Skin epidermis (tissue), 12 donors: ENCODE measurements around the gene LRG1.
"Not testable (repeated sequence)": the region's sequence is repeated elsewhere in the genome, so short reads cannot be mapped to it uniquely, and the experiment has no call there.

ENCODE experiments used
- H3K27ac ChIP-seq, 21 experiments: fragments of 200-600 bp; sonication (generic) in 11 of 21; one replicate each; pipeline ENCODE4 v1.5.0; 2020; ENCODE audit warnings: mild to moderate bottlenecking in 3 of 21, inconsistent platforms in 2 of 21, moderate library complexity in 2 of 21
- H3K4me3 ChIP-seq, 7 experiments: fragments of 200-600 bp; sonication (generic) in 2 of 7; one replicate each; pipeline ENCODE4 v1.5.0; 2020; ENCODE audit warnings: inconsistent platforms in 2 of 7, mild to moderate bottlenecking in 2 of 7, moderate library complexity in 1 of 7

The LRG1 gene

DNA sequence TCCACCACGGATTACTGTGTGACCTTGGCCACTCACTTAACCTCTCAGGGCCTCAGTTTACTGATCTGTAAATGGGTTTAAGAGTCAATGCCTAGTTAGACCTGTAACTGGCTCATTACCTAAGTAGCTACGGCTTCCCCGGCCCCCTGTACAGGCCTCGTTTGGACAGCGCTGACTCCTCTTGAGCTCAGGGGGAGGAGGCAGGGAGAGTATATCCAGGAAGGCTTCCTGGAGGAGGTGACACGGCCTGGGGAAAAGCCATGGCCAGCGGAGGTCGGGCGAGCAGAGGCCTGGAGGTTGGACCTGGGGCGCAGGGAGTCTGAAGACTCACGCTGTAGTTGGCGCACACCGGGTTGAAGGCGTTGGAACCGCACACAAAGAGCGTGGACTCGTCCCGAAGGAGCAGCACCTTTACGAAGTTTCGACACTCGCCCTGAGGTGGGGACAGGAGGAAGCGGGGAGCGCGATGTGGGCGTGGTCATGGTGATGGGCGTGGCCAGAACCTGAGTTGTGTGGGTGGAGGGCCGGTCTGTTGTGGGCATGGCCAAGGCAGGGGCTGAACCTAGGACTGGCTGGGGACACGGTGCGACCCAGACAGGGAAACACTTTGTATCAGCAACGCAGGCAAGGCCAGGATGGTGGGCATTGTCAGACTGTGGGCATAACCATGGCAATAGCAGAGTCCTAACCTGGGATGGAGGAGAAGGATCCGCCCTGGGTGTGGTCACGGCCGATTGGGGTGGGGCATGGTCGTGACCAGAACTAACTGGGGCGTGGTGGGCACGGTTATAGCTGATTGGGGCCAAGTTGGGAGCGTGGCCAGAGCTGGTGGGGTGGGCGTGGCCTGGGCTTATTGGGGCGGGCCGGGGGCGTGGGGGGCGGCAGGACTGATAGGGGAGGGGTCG lies 16.1 kb upstream of the LRG1 start:
- H3K27ac ChIP-seq: no peak overlapping the region
- no peak overlapping the region for H3K4me3 ChIP-seq

DNA sequence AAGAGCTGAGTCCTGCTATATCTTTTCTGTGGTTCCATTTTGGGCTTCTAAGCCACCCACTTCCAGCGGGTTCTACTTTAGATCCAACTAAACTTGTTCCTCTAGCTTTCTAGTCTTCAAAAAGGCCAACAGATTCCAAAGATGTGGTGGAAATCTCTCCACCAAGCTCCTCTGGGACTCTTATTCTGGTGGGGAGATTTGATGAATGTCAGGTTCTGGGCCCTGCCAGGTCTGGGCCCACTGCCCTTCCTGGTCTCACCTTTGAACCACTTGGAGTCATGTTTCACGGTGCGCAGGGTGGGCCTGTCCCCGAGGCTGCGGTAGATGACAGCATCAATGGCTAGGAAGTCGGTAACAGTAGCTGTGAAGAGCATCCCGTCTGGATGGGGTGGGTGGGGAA lies 14.9 kb upstream of the LRG1 start:
- H3K4me3 ChIP-seq: no peak overlapping the region
- no peak overlapping the region for H3K27ac ChIP-seq

DNA sequence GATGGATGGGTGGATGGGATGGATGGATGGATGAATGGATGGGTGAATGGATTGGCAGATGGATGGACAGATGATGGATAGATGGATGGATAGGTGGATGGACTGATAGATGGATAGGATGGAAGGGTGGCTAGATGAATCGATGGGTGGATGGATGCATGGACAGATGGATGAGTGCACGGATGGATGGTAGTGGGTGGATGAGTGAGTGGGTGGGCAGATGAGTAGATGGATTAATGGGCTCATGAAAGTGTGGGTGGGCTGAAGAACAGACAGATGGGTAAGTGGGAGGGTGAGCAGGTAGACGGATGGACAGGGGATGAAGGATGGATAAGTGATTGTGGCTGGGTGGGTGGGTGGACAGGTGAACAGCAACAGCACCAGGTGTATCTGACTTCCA lies 13.9 kb upstream of the LRG1 start:
- H3K27ac ChIP-seq: no peak overlapping the region

DNA sequence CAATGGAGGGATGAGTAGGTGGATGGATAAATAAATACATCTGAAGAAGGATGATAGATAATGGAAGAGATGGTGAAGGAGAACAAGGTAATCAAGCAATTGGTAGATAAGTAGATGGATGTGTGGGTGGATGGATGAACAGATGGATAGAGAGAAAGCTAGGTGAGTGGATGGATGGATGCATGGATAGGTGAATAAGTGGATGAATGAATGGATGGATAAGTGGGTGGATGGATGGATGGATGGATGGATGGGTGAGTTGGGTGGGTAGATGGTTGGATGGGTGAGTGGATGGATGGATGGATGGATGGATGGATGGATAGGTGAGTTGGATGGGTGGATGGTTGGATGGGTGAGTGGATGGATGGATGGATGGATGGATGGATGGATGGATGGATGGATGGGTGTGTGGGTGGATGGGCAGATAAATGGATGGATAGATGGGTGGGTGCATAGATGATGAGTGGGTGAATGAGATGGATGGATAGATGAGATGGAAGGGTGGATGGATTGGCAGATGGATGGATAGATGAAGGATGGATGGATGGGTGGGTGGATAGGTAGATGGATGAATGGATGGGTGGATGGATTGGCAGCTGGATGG lies 13.4 kb upstream of the LRG1 start:
- no peak overlapping the region for H3K4me3 ChIP-seq
- no peak overlapping the region for H3K27ac ChIP-seq

More for the DNA sequence above, 13.9 kb upstream of the LRG1 start:
- H3K4me3 ChIP-seq: no peak overlapping the region

DNA sequence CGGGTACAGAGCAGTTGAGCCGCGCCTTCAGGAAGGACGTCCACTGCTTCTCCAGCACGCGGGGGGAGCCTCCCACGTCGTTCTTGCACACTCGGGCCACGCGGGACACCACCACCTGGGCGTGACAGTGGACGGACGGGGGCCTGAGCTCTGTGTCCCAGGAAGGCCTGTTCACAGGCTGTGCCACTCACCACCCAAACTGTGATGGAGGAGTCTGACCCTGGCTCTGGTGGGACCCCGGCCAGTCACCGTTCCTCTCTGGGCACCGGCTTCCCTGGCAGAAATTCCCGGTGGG lies 12.6 kb upstream of the LRG1 start:
- no peak overlapping the region for H3K4me3 ChIP-seq
- no peak overlapping the region for H3K27ac ChIP-seq

DNA sequence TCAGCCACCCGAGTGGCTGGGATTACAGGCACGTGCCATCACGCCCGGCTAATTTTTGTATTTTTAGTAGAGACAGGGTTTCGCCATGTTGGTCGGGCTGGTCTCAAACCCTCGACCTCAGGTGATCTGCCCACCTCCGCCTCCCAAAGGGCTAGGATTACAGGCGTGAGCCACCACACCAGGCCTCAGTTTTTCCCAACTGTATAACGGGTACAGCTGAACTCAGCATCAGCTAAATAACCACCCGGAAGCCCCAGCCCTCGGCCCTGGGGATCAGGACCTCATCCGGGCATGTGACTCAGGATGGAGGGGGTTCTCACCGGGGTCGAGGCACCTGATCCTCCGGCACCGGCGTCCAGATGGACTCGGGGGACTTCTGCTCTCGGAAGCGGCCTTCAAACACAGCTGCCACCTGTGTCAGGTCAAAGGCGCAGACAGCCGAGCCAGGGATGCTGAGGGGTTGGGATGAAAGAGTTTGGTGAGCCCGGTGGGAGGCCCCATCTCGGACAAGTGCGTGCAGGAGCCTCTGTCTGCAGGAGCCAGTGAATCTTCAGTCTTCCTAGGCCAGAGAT lies 10.7 kb upstream of the LRG1 start:
- no peak overlapping the region for H3K4me3 ChIP-seq

DNA sequence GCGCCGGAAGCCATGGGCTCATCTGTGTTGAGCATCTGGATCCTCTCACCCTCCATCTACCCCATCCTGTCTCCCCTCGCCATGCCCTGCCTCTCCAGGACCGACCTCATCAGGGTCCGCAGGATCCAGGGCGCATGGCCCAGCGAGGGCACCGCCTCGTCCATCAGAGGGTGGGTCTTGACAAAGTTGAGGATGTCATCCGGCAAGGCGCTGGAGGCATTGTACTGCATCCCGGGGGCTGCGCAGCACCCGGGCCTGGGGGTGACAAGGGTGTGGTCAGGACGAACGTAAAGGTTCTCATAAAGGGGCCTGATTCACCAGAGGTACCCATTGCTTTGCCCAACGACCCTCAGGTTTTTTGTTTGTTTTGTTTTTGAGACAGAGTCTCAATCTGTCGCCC lies 10.2 kb upstream of the LRG1 start:
- Histone ChIP-seq H3K27ac (no peak overlapping the region), H3K4me3 (no peak overlapping the region)

More for the DNA sequence above, 10.7 kb upstream of the LRG1 start:
- no peak overlapping the region for H3K27ac ChIP-seq

DNA sequence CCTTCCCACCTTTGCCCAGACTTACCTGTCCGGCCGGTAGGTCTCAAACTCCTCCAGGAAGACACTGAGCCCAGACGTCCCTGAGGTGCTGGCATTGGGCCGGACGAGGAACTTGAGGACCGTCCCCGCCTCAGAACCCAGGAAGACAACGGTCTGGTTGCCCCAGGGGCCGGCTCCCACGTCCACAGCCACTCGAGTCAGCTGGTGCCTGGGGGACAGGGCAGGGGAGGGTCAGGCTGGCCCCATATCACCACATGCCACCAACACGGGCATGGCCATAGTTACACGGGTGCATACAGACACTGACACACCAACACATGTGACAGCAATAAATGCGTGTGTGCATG lies 8.4 kb upstream of the LRG1 start:
- no peak overlapping the region for H3K4me3 ChIP-seq
- H3K27ac ChIP-seq: no peak overlapping the region

DNA sequence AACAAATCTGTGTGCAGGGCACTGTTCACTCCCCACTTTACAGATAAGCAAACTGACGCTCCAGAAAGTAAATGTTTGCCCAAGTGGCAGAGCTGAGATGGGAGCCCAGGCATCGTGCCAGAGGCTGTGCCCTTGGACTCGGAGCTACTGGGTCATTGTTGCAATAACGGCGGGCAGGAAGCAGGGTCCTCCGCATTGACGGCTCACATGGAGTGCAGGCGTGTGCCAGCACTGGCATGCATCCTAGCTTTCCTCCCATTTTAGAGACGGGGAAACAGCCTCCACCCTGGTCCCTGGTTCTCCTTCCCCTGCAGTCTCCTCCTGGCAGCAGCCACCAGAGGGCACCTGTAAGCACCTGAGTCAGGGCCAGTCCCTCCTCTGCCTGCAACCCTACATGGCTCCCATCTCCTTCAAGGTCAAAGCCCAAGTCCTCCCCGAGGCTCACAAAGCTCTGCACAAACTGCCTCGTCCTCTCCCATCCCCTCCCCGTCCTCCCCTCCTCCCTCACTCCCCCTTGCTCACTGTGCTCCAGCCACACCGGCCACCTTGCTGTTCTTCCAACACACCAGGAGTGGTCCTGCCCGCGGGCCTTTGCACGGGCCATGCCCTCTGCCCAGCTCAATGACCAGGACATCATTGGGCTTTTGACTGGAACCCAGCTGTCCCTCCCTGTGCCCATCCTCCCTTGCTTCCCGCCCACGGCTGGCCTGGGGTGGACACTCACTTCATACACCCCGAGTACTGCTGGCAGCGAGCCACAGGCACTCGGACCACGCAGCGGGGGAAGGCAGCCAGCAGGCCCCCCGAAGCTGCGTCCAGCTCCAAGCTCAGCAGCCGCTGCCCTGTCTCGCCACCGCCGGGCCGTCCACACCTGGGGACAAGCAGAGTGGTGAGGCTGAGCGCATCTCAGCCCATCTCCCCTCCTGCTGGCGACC lies 7.7 kb upstream of the LRG1 start:
- no peak overlapping the region for H3K27ac ChIP-seq

DNA sequence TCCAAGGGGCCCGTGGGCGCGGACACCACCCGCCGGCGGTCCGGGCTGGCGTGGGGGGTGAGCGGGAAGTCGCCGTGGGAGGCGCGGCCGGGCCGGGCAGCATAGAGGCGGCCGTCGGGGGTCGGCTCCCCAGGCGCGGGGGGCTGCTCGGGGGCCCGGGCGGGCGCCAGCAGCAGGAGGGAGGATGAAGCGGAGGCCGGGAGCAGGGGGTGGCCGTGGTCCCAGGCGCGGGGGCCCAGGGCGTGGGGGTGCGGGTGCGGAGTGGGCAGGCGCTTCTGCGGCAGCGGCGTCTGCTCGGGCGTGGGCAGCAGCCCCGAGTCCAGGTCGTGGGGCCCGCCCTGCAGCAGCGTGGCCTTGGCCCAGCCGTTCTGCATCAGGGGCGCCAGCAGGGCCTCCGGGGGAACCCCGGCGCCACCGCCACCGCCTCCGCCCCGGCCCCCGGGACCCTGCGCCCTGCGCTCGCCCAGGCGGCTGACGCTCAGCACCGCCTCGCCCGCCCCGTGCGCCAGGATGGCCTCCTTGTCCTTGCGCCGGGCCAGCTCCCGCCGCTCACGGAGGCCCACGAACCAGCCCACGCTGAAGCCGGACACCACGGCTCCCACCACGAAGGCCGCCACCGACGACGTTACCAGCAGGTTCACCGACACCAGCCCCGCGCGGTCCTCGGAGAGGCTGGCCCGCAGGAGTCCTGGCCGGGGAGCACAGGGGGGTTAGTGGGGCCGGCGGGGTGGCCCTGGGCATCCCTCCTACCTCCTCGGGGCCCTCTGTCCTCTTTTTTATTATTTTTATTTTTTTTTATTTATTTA lies 4.2 kb upstream of the LRG1 start:
- H3K27ac ChIP-seq: peak overlapping the region in 3 of 21 experiments; percentile 47 to 73 (median 48)
- peak overlapping the region in 3 of 7 experiments; percentile 11 to 21 (median 19) for H3K4me3 ChIP-seq

More for the DNA sequence above, 7.7 kb upstream of the LRG1 start:
- H3K4me3 ChIP-seq: no peak overlapping the region

DNA sequence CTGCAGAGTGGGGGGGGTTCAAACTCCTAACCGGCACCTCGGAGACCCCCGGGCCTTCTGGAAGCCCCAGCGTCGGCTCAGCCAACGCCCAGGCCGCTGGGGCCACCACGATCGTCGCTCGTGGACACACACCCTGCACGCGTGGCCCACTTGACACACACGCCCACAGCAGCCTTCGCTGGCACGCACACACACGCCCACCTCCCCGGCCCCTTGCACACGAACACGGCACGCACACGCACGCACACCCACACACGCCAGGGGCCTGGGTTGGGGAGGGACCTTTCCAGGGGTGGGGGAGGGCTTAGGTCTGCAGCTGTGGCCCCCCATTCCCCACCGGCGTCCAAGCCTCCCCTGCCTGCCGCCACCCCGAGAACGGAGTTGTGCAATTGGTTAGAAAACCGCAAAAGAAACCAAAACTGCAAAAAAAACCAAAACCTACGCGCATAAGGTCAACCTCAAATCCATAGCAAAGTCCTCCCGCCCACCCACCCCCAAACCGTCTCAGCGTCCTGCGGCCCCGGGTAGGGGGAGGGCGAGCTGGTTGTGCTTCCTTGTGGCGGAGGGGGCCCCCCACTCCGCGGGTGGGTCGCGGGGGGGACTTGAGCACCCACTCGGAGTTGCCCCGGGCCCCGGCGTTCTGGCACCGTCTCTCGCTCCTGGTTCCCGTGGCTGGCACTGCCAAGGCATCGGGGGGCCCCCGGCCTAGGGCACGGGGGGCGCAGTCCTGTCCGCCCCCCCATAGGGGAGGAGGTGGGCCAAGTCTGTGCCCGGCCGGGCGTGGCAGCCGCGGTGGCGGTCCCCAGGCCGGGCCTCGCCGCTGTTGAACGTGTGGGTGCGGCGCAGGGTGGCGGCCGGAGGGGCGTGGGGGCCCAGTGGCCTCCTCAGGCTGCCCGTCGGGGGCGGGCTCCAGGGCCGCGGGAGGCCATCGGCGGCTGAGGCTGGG lies 3.3 kb upstream of the LRG1 start:
- H3K4me3 ChIP-seq: peak overlapping the region in 3 of 7 experiments; percentile 11 to 21 (median 19)
- H3K27ac ChIP-seq: peak overlapping the region in 6 of 21 experiments; percentile 14 to 73 (median 48)

DNA sequence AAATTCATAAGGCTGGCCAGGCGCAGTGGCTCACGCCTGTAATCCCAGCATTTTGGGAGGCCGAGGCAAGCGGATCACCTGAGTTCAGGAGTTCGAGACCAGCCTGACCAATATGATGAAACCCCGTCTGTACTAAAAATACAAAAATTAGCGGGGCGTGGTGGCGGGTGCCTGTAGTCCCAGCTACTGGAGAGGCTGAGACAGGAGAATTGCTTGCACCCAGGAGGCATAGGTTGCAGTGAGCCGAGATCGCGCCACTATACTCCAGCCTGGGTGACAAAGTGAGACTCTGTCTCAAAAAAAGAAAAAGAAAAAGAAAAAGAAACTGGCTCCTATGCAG lies 1.9 kb upstream of the LRG1 start:
- H3K27ac ChIP-seq: peak overlapping the region in 1 of 21 experiments; percentile 30
- not testable (repeated sequence) for H3K4me3 ChIP-seq

DNA sequence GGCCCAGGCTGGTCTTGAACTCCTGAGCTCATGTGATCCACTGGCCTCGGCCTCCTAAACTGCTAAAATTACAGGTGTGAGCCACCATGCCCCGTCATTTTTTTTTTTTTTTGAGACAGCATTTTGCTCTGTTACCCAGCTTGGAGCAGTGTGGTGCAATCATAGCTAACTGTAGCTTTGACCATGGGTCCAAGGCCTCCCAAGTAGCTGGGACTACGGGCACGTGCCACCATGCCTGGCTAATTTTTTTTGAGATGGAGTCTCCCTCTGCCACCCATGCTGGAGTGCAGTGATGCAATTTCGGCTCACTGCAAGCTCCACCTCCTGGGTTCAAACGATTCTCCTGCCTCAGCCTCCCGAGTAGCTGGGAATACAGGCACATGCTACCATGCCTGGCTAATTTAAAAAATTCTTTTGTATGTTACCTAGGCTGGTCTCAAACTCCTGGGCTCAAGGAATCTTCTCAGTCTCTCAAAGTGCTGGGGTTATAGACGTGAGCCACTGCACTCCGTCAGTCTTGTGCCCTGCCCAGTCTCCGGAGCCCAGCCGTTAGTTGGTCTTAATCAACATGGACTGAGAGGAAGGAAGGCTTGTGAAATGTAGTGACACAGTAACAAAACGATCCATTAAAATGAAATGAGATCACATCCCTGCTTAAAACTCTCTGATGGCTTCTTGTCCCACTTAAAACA lies 1.4 kb upstream of the LRG1 start:
- Histone ChIP-seq H3K27ac (peak overlapping the region in 1 of 21 experiments; percentile 30), H3K4me3 (no peak overlapping the region)

DNA sequence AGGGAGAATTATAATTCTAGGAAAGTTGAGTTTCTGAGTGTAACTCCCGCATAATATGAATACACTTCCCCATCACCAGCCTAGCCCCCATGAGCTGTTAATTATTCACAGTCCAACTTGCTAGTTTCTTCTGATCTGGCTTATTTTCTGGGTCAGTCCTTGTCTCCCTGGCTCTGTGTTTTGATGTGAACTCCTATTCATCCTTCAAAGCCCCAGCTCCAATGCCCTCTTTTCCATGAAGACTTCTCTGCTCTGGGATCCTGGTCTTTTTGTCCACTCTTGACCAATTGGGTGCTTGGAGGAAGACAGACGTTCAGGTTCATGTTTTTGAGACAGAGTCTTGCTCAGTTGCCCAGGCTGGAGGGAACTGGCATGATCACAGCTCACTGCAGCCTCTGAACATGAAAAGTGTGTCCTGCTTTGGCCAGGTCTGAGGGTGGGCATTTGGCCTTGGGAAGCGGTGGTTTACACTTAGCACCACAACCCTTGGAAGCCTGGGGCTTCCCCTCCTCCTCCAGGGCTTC lies 605 bp downstream of the LRG1 start:
- H3K4me3 ChIP-seq: peak overlapping the region in 3 of 7 experiments; percentile 18 to 33 (median 21)
- peak overlapping the region in 10 of 21 experiments; percentile 27 to 69 (median 51) for H3K27ac ChIP-seq

DNA sequence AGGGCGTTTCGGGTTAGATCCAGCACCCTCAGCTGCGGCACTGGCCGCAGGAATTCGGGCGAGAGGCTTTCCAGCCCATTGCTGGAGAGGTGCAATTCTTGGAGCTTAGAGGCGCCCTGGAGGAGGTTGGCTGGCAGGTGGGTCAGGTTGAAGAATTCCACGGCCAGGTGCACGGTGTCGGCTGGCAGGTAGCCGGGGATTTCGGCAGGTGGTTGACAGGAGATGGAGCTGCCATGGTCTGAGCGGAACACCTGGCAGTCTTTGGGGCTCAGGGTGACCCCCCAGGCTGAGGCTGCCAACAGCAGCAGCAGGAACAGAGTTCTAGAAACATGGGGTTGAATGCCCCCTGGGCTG lies 1.3 kb downstream of the LRG1 start:
- H3K4me3 ChIP-seq: no peak overlapping the region
- no peak overlapping the region for H3K27ac ChIP-seq

DNA sequence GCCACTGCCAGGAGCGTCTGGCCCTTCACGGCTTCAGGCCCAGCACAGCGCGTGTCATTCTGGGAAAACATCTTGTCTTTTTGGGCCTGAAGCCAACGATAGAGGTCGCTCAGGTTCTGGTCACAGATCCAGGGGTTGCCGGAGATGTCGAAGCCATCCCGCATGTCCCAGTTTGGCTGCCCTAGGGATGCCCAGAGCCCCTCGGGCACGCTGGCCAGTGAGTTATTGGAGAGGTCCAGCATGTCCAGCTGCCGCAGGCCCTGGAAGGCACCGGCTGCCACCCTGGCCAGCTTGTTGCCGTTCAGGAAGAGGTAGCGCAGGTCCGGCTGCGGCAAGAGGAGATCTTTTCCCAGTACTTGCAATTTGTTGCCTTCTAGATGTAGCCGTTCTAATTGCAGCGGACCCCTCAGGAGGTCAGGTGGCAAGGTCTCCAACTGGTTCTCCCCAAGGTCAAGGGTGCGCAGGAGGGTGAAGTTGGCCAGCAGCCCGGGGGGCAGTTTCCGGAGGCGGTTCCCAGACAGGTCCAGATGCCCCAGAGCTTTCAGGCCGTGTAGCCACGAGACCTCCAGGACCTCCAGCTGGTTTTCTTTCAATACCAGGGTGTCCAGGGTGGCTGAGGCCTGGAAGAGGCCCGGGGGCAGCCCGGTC lies 1.8 kb downstream of the LRG1 start:
- H3K4me3 ChIP-seq: no peak overlapping the region
- H3K27ac ChIP-seq: no peak overlapping the region

DNA sequence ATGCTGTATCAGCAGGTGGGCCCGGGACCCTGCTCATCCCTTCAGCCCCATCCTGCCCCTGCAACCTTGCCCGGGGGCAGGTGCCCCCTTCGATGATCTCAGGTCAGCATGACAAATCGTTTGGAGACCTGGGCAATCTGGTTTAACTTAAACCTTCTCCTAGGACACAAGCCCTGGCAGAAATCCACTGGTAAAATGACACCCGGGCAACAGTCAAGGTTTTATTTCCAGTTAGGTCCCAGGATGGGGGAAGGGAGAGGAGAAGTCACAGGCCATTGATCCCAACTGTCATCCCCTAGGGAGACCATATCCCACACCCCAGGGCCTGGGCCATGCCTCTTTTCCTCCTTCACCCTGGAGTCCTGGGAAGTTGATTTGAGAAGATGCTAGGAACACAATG lies 3.0 kb downstream of the LRG1 start:
- Histone ChIP-seq H3K4me3 (no peak overlapping the region), H3K27ac (no peak overlapping the region)
